Activated CD8-positive, alpha-beta memory T cell treated with anti-CD3 and anti-CD28 coated beads, Interleukin-2, amount 50 U/mL, for 24 hours (primary cell): ENCODE measurements around the gene TAS2R46.
"Not testable (repeated sequence)": the region's sequence is repeated elsewhere in the genome, so short reads cannot be mapped to it uniquely, and the experiment has no call there.

Experiments
- DNase-seq: peaks from one replicate; pipeline ENCODE4 v3.0.0-alpha.2; 2020; ENCODE audit errors: extremely low read depth

Gene TAS2R46

DNA sequence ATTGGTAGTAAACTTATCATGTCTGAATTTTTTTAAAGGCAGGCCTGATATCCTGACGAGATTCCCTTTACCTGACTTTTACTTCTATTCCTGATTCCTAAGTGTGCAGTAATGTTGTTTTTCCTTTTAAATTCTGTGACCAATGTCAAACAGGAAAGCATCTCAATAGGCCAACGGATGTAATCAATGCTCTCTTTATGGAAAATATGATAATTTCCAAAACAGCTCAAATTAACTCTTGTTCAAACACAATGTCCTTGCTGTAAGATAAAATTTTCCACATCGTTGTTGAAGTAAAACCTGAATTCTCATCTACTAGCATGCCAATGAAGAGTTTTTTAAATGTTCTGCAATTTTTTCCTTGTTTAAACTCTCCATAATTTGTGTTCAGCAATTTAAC lies 22.9 kb downstream of the TAS2R46 start:
- DNase-seq: no peak

DNA sequence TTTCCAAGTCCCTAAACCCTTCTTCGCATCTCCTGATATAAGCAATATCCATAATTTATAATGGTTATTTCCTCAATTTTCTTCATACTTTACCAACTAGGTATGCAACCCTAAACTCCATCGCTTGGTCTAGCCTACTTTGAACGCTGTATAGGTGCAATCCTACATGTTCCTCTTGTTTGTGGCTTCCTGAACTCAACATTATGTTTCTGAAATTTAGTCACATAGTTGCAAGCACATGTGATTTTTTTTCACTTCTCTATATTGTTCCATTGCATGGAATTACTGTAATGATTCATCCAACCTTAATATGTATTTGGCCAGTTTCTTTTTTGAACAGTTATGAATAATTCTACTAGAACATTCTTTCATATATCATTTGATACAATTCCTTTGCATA lies 28.1 kb downstream of the TAS2R46 start:
- not testable (repeated sequence) for DNase-seq

DNA sequence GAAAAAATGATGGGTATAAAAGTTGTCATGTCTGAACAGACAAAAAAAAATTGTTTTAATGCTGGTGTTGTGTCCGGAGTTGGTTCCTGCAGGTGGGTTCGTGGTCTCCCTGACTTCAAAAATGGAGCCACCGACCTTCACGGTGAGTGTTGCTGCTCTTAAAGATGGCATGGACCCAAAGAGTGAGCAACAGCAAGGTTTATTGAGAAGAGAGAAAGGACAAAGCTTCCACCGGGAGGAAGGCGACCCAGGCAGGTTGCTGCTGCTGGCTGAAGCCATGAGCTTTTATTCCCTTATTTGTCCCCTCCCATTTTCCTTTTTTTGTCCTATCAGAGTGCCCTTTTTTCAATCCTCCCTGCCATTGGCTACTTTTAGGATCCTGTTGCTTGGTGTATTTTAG lies 30.8 kb downstream of the TAS2R46 start, which contains the start of gene TAS2R31:
Gene TAS2R31, minus strand, starts transcription at position 101 of the 400 bp plus-strand sequence. Its CDS starts 72 bp downstream, at position 29.
- DNase-seq: no peak

DNA sequence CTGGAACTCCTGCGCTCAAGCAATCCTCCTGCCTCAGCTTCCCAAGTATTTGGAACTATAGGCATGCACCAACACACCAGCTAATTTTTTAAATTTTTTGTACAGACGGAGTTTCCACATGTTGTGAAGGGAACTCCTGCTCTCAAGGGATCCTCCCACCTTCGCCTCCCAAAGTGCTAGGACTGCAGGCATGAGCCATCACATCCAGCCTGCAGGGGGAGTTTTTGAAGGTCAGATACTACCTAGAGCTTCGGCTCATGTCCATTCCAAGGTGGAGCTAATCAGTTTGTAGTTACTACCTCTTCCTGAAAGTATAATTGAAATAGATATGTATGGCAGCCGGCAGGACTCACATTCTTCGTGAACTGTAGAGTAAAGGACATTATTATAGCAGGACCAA lies 36.0 kb downstream of the TAS2R46 start:
- no peak for DNase-seq

DNA sequence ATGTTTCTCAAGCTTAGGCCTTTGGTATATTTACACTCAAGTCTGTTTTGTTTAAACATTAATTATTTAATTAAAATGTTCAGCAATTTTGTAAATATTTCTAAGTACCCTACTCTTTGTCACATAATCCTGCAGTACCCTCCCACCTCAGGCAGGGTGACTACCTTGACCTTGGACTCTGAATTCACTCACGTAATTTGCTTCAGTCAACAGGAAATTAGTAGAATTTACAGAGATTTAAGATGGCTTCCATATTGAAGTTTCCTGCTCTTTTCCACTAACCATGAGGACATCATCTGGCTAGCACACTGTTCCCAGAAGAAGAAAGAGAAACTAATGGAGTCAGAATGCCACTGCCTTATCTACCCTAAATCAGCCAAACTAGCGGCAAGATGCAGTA lies 38.7 kb downstream of the TAS2R46 start:
- no peak for DNase-seq

DNA sequence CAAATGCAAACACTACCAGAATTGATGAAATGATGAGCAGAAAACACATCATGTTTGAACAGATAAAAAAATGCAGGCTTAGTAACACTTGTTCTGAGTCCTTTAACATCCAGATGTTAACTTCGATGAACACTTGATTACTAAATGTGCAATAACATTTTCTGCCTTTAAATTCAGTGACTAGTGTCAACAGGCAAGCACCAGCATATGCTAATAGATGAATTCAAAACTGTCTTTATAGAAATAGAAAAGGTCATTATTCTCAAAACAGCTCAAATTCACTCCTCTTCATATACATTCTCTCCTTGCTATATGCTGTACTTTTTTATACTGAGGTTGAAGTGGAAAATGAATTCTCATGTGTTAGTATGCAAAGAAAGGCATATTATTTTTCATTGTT lies 39.6 kb downstream of the TAS2R46 start, which contains the start of gene TAS2R19:
Gene TAS2R19, minus strand, starts transcription at position 101 of the 400 bp plus-strand sequence. Its CDS starts 49 bp downstream, at position 52.
- no peak for DNase-seq

DNA sequence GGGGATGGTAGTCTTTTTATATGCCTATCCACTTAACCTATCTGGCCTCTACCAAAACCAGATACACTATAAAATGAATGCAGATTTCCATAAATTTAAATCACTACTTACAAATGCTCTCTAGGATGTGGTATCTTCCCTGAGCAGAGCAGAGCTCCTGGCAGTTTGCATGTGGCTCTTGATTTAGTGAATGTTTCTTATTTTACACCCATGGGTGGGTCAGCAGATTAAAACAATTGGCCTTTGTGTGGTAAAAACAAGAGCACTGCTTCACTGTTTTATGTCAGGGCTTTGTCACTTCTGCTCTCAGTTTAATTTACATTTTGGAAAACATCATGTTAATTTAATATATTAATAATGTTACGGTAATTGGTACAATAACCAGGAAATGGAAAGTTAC lies 45.2 kb downstream of the TAS2R46 start:
- DNase-seq: no peak

DNA sequence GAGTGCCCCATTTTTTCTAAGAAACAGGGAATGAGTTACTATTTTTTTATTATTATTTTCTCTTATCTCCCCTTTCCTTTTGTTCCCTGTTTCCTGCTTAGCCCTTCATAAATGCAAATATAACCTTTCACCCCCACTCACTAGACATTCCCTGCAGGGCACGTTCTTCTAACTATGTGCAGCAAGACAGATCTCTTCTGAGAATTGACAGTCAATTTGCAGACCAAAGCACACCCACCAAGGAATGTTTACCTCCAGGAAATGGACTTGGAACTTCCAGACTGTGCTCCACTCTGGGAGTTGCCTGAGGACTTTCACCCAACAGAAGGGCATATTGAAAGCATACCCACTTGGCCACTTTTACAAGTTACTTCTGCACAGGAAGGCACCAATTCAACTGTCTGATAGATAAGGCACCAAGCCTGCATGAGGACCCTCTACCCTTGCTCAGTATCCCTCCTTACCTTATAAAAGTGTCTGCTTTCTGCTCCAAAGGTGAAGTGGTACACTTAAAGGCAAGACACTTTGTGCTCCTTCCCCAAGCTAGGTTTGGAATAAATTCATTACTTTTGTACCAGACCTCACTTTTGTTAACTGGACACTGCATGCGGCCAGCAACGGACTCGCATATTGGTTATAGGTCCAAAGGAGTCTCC lies 46.2 kb downstream of the TAS2R46 start:
- no peak for DNase-seq

DNA sequence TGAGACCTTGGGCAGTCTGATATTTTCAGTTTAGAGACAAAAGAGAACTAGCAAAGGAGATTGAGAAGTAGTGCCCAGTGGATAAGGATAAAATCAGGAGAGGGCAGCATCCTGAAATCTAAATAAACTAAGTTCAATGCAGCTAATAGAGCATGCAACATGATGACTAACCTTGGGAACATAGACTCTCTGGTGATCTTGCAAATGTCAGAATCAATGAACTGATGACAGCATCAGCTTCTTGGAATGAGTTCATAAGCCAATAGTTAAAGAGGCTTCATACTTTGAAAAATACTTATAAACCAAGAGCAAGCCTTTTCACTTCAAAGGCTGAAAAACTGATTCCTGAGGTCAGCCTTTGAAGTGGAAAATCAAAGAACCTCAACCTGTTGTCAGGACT lies 47.9 kb downstream of the TAS2R46 start:
- no peak for DNase-seq
